HEK293T (cell line): ENCODE measurements around the gene ENDOG.
"Not testable (repeated sequence)": the region's sequence is repeated elsewhere in the genome, so short reads cannot be mapped to it uniquely, and the experiment has no call there.

ENCODE experiments used
- CTCF ChIA-PET: fragments of 350-600 bp; formaldehyde crosslinking; extraction: SDS; loops from one replicate; lab custom pipeline; 2021; ENCODE audit warnings: antibody characterized with exemption, inconsistent platforms; lab: Yijun Ruan, JAX
- POLR2A ChIA-PET: fragments of 350-600 bp; formaldehyde crosslinking; extraction: SDS; loops from one replicate; lab custom pipeline; 2020; ENCODE audit warnings: antibody characterized with exemption, inconsistent platforms; lab: Yijun Ruan, JAX
- DNase-seq: peaks from one replicate; pipeline ENCODE4 v3.0.0; 2012; ENCODE audit warnings: mixed read lengths; ENCODE audit errors: extremely low spot score
- ARNT ChIP-seq: fragments of 450-650 bp; IDR thresholded peaks from 2 replicates; pipeline ENCODE4 v1.6.1; 2017; ENCODE audit warnings: mild to moderate bottlenecking
- BHLHE40 ChIP-seq: fragments of 450-650 bp; IDR thresholded peaks from 2 replicates; pipeline ENCODE4 v1.6.1; 2016; ENCODE audit warnings: mild to moderate bottlenecking, moderate library complexity, borderline replicate concordance
- CTBP1 ChIP-seq: fragments of 450-650 bp; IDR thresholded peaks from 2 replicates; pipeline ENCODE4 v1.6.1; 2016; ENCODE audit warnings: borderline replicate concordance
- ELF4 ChIP-seq: fragments of 450-650 bp; IDR thresholded peaks from 2 replicates; pipeline ENCODE4 v1.6.1; 2017; ENCODE audit warnings: antibody characterized with exemption
- FOXA1 ChIP-seq: fragments of 450-650 bp; IDR thresholded peaks from 2 replicates; pipeline ENCODE4 v1.6.1; 2016; ENCODE audit warnings: mild to moderate bottlenecking
- FOXK2 ChIP-seq: fragments of 450-650 bp; IDR thresholded peaks from 2 replicates; pipeline ENCODE4 v1.6.1; 2016; ENCODE audit warnings: mild to moderate bottlenecking
- FOXM1 ChIP-seq: fragments of 450-650 bp; IDR thresholded peaks from 2 replicates; pipeline ENCODE4 v1.6.1; 2017; ENCODE audit warnings: mild to moderate bottlenecking, borderline replicate concordance
- HDGF ChIP-seq: fragments of 450-650 bp; IDR thresholded peaks from 2 replicates; pipeline ENCODE4 v1.6.1; 2017; ENCODE audit warnings: antibody characterized with exemption, borderline replicate concordance
- L3MBTL2 ChIP-seq: fragments of 450-650 bp; conservative IDR thresholded peaks from 2 replicates; pipeline ENCODE4 v1.6.1; 2016; ENCODE audit warnings: mild to moderate bottlenecking
- LEF1 ChIP-seq: fragments of 450-650 bp; IDR thresholded peaks from 2 replicates; pipeline ENCODE4 v1.6.1; 2017; ENCODE audit warnings: mild to moderate bottlenecking, borderline replicate concordance
- NFRKB ChIP-seq: fragments of 450-650 bp; IDR thresholded peaks from 2 replicates; pipeline ENCODE4 v1.6.1; 2016; ENCODE audit warnings: mild to moderate bottlenecking, moderate library complexity
- PKNOX1 ChIP-seq: fragments of 450-650 bp; IDR thresholded peaks from 2 replicates; pipeline ENCODE4 v1.6.1; 2016
- SP1 ChIP-seq: fragments of 450-650 bp; IDR thresholded peaks from 2 replicates; pipeline ENCODE4 v1.6.1; 2017
- SUZ12 ChIP-seq: fragments of 450-650 bp; IDR thresholded peaks from 2 replicates; pipeline ENCODE4 v1.6.1; 2016; ENCODE audit warnings: mild to moderate bottlenecking
- TARDBP ChIP-seq: fragments of 450-650 bp; IDR thresholded peaks from 2 replicates; pipeline ENCODE4 v1.6.1; 2016
- ZNF384 ChIP-seq: fragments of 450-650 bp; IDR thresholded peaks from 2 replicates; pipeline ENCODE4 v1.6.1; 2016

The ENDOG gene

GRCh38 chr9:128836509-128837145 is 18.3 kb downstream of the ENDOG start:
- DNase-seq: peak; percentile 2
- TF ChIP-seq SUZ12 (no peak), BHLHE40 (no peak), ELF4 (no peak), ZNF384 (no peak), CTBP1 (no peak), LEF1 (no peak), FOXM1 (no peak), PKNOX1 (no peak), FOXK2 (no peak)
- ChIA-PET POLR2A (no interaction called here), CTCF (no interaction called here)

- ChIA-PET CTCF (interaction anchor here (1.2 kb wide), 1 partner anchor 14 kb away, joined by 3 read pairs; no protein-coding TSS in a partner anchor), POLR2A (interaction anchor here (0.9 kb wide), 1 partner anchor 9 kb away, joined by 3 read pairs; the partner anchor contains the start of gene SPOUT1)
- TF ChIP-seq NFRKB: no peak
- TF ChIP-seq ARNT: no peak
- TF ChIP-seq TARDBP: no peak
- no peak for TF ChIP-seq FOXM1
- no peak for TF ChIP-seq BHLHE40
- no peak for TF ChIP-seq ELF4
- TF ChIP-seq LEF1: no peak
- TF ChIP-seq SUZ12: no peak
- no peak for DNase-seq
Observed at GRCh38 chr9:128838338-128838737, 20.0 kb downstream of the ENDOG start.

GRCh38 chr9:128840524-128840923 is 22.2 kb downstream of the ENDOG start:
- ChIA-PET POLR2A (interaction anchor here (2.0 kb wide), 1 partner anchor 11 kb away, joined by 4 read pairs; the partner anchor contains the start of gene SPOUT1), CTCF (no interaction called here)
- TF ChIP-seq TARDBP: no peak
- no peak for TF ChIP-seq LEF1
- TF ChIP-seq SUZ12: no peak
- TF ChIP-seq BHLHE40: no peak
- no peak for TF ChIP-seq ELF4
- no peak for TF ChIP-seq PKNOX1
- no peak for DNase-seq

- no peak for DNase-seq
- ChIA-PET POLR2A (interaction anchor here (2.0 kb wide), 1 partner anchor 12 kb away, joined by 4 read pairs; the partner anchor contains the start of gene SPOUT1), CTCF (no interaction called here)
- TF ChIP-seq FOXA1 (no peak), L3MBTL2 (no peak), ARNT (no peak), ZNF384 (no peak), TARDBP (no peak), PKNOX1 (no peak)
Observed at GRCh38 chr9:128841694-128842492, 23.6 kb downstream of the ENDOG start.

GRCh38 chr9:128843171-128843570 is 24.9 kb downstream of the ENDOG start:
- DNase-seq, CTCF ChIA-PET: not testable (repeated sequence)

GRCh38 chr9:128845186-128845931 is 27.1 kb downstream of the ENDOG start:
- no peak for DNase-seq
- ChIA-PET POLR2A (interaction anchor here (1.5 kb wide), 1 partner anchor 16 kb away, joined by 4 read pairs; the partner anchor contains the start of gene SPOUT1), CTCF (interaction anchor here (0.6 to 1.3 kb wide), 4 partner anchors 26 to 226 kb away, joined by 3 read pairs; partner anchors contain the start of gene ENDOG)
- TF ChIP-seq FOXM1 (no peak), HDGF (no peak), SP1 (no peak), TARDBP (no peak)

More at GRCh38 chr9:128843171-128843570, 24.9 kb downstream of the ENDOG start:
- POLR2A ChIA-PET: interaction anchor here (0.8 kb wide), 1 partner anchor 13 kb away, joined by 4 read pairs; the partner anchor contains the start of gene SPOUT1
